22Rv1 (cell line): Measurements from ENCODE around the gene NPFFR1.

Source experiments
- CTCF ChIP-seq: fragments of 450-650 bp; IDR thresholded peaks from 2 replicates; pipeline ENCODE4 v1.5.1; 2017; ENCODE audit warnings: mild to moderate bottlenecking
- ZFX ChIP-seq: fragments of 450-650 bp; IDR thresholded peaks from 2 replicates; pipeline ENCODE4 v1.6.1; 2017; ENCODE audit warnings: antibody characterized with exemption, borderline replicate concordance

GRCh38 chr10:70255329-70256299, 28.2 kb downstream of the NPFFR1 start:
- TF ChIP-seq CTCF (no peak), ZFX (no peak)
